Measurements from ENCODE around the gene CDK5.
"Not testable (repeated sequence)": the region's sequence is repeated elsewhere in the genome, so short reads cannot be mapped to it uniquely, and the experiment has no call there.

CDK5 gene

GRCh38 chr7:151032936-151033863, 24.5 kb downstream of the CDK5 start:
- DNase-seq = no peak

GRCh38 chr7:151031011-151031410, 26.7 kb downstream of the CDK5 start:
- DNase-seq = no peak

GRCh38 chr7:151028948-151029501, 28.7 kb downstream of the CDK5 start:
- no peak for DNase-seq

- DNase-seq = peak; percentile 98
Measured at GRCh38 chr7:151028131-151028947, 29.4 kb downstream of the CDK5 start, which contains the start of gene ABCB8. TSS of gene ABCB8 (plus strand) at chr7:151028450. CDS start at chr7:151028516, 66 bp downstream.

- not testable (repeated sequence) for DNase-seq
Measured at GRCh38 chr7:151027728-151028130, 30.0 kb downstream of the CDK5 start.

- DNase-seq = not testable (repeated sequence)
Measured at GRCh38 chr7:151026771-151027727, 30.6 kb downstream of the CDK5 start.

GRCh38 chr7:151025924-151026671, 31.6 kb downstream of the CDK5 start:
- DNase-seq = no peak

- no peak for DNase-seq
Measured at GRCh38 chr7:151024435-151025056, 33.2 kb downstream of the CDK5 start, which contains the start of gene ATG9B. TSS of gene ATG9B (minus strand) at chr7:151024494. CDS start at chr7:151024423, 71 bp downstream.

- DNase-seq = peak; percentile 69
Measured at GRCh38 chr7:151023232-151023631, 34.5 kb downstream of the CDK5 start.

- DNase-seq = no peak
Measured at GRCh38 chr7:151020231-151020630, 37.5 kb downstream of the CDK5 start.

GRCh38 chr7:151019130-151019447, 38.6 kb downstream of the CDK5 start:
- DNase-seq = no peak

GRCh38 chr7:151018421-151019129, 39.1 kb downstream of the CDK5 start:
- DNase-seq = no peak

GRCh38 chr7:151017953-151018420, 39.7 kb downstream of the CDK5 start:
- DNase-seq = peak; percentile 53

GRCh38 chr7:151017370-151017952, 40.2 kb downstream of the CDK5 start:
- no peak for DNase-seq

GRCh38 chr7:151016942-151017341, 40.8 kb downstream of the CDK5 start:
- no peak for DNase-seq

GRCh38 chr7:151016505-151016904, 41.2 kb downstream of the CDK5 start:
- no peak for DNase-seq

GRCh38 chr7:151015967-151016366, 41.7 kb downstream of the CDK5 start:
- no peak for DNase-seq

- DNase-seq = no peak
Measured at GRCh38 chr7:151014950-151015349, 42.7 kb downstream of the CDK5 start.

- no peak for DNase-seq
Measured at GRCh38 chr7:151013733-151014497, 43.8 kb downstream of the CDK5 start.

Measured in NCI-H2171 treated with DMSO at 0.1 percent for 48 hours (cell line).